Measurements from ENCODE around the gene PDGFRB.

GRCh38 chr5:150141544-150142184 is 14.0 kb downstream of the PDGFRB start:
- no peak for TF ChIP-seq JUND (IDR thresholded peaks at IDR 0.05; ENCODE audit: borderline replicate concordance, low read depth, low read length)
- TF ChIP-seq JUND (tag; IDR thresholded peaks at IDR 0.05; ENCODE audit: borderline replicate concordance, low read depth, low read length), result no peak
- TF ChIP-seq, protein P1, sequence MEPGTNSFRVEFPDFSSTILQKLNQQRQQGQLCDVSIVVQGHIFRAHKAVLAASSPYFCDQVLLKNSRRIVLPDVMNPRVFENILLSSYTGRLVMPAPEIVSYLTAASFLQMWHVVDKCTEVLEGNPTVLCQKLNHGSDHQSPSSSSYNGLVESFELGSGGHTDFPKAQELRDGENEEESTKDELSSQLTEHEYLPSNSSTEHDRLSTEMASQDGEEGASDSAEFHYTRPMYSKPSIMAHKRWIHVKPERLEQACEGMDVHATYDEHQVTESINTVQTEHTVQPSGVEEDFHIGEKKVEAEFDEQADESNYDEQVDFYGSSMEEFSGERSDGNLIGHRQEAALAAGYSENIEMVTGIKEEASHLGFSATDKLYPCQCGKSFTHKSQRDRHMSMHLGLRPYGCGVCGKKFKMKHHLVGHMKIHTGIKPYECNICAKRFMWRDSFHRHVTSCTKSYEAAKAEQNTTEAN (CRISPR knock-in tag; IDR thresholded peaks at IDR 0.05), result no peak
- TF ChIP-seq SP1 (CRISPR knock-in tag; IDR thresholded peaks at IDR 0.05), result no peak
- TF ChIP-seq, protein P2, sequence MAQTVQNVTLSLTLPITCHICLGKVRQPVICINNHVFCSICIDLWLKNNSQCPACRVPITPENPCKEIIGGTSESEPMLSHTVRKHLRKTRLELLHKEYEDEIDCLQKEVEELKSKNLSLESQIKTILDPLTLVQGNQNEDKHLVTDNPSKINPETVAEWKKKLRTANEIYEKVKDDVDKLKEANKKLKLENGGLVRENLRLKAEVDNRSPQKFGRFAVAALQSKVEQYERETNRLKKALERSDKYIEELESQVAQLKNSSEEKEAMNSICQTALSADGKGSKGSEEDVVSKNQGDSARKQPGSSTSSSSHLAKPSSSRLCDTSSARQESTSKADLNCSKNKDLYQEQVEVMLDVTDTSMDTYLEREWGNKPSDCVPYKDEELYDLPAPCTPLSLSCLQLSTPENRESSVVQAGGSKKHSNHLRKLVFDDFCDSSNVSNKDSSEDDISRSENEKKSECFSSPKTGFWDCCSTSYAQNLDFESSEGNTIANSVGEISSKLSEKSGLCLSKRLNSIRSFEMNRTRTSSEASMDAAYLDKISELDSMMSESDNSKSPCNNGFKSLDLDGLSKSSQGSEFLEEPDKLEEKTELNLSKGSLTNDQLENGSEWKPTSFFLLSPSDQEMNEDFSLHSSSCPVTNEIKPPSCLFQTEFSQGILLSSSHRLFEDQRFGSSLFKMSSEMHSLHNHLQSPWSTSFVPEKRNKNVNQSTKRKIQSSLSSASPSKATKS (CRISPR knock-in tag; IDR thresholded peaks at IDR 0.05), result no peak
- no peak for TF ChIP-seq EP300 (IDR thresholded peaks at IDR 0.05; ENCODE audit: low read length)
- no peak for TF ChIP-seq CTCF (IDR thresholded peaks at IDR 0.05 in 2 of 3, conservative IDR thresholded peaks at IDR 0.05 in 1 of 3; ENCODE audit: insufficient read depth in 2 of 3, low read depth in 1 of 3, low read length in 3 of 3)
- TF ChIP-seq THAP7 (CRISPR knock-in tag; IDR thresholded peaks at IDR 0.05), result no peak
